Neutrophil (primary cell): Measurements from ENCODE around the gene GNLY.

Experiments
- H3K27ac ChIP-seq: fragments of 200-600 bp; sonication (generic); 2 replicates; pipeline ENCODE4 v1.5.1; 2016; ENCODE audit warnings: mild to moderate bottlenecking, moderate library complexity
- H3K27me3 ChIP-seq: fragments of 200-600 bp; sonication (generic); 2 replicates; pipeline ENCODE4 v1.6.0; 2016; ENCODE audit warnings: mild to moderate bottlenecking
- H3K36me3 ChIP-seq: fragments of 200-600 bp; sonication (generic); 2 replicates; pipeline ENCODE4 v1.5.1; 2017
- H3K4me1 ChIP-seq, 2 experiments: fragments of 200-600 bp in 1 of 2; sonication (generic) in 1 of 2; 1 replicate in 1 of 2; 2 replicates in 1 of 2; pipeline versions ENCODE4 v1.5.1 to v1.6.1; 2013 to 2016; ENCODE audit warnings: low read depth in 1 of 2, low read length in 1 of 2, mild to moderate bottlenecking in 1 of 2, moderate library complexity in 1 of 2; ENCODE audit not compliant: control insufficient read depth in 1 of 2, insufficient read depth in 1 of 2
- H3K4me3 ChIP-seq, 2 experiments: fragments of 200-600 bp in 1 of 2; sonication (generic) in 1 of 2; 1 replicate in 1 of 2; 2 replicates in 1 of 2; pipeline ENCODE4 v1.5.1; 2013 to 2016; ENCODE audit warnings: low read depth in 1 of 2, low read length in 1 of 2, mild to moderate bottlenecking in 1 of 2, moderate library complexity in 1 of 2
- H3K9me3 ChIP-seq: fragments of 200-600 bp; sonication (generic); 2 replicates; pipeline ENCODE4 v1.5.1; 2016
- TF ChIP-seq, protein P1 (sequence below): fragments of 200-600 bp; sonication (generic); IDR thresholded peaks from 2 replicates; pipeline ENCODE4 v1.5.1; 2016; ENCODE audit warnings: antibody characterized with exemption

Gene GNLY

GRCh38 chr2:85718009-85718391 lies 23.8 kb downstream of the GNLY start:
- H3K36me3 ChIP-seq, result no peaks in the 10 kb centered on the region
- H3K4me1 ChIP-seq, result peaks cover 67 to 68% of the 10 kb centered on the region in 2 experiments
- no peak overlapping the region for H3K27ac ChIP-seq
- TF ChIP-seq, protein P1, sequence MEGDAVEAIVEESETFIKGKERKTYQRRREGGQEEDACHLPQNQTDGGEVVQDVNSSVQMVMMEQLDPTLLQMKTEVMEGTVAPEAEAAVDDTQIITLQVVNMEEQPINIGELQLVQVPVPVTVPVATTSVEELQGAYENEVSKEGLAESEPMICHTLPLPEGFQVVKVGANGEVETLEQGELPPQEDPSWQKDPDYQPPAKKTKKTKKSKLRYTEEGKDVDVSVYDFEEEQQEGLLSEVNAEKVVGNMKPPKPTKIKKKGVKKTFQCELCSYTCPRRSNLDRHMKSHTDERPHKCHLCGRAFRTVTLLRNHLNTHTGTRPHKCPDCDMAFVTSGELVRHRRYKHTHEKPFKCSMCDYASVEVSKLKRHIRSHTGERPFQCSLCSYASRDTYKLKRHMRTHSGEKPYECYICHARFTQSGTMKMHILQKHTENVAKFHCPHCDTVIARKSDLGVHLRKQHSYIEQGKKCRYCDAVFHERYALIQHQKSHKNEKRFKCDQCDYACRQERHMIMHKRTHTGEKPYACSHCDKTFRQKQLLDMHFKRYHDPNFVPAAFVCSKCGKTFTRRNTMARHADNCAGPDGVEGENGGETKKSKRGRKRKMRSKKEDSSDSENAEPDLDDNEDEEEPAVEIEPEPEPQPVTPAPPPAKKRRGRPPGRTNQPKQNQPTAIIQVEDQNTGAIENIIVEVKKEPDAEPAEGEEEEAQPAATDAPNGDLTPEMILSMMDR, result no peak
- no peak overlapping the region for H3K4me3 ChIP-seq
- H3K27me3 ChIP-seq, result no peaks in the 10 kb centered on the region
- H3K9me3 ChIP-seq, result no peaks in the 10 kb centered on the region

DNA sequence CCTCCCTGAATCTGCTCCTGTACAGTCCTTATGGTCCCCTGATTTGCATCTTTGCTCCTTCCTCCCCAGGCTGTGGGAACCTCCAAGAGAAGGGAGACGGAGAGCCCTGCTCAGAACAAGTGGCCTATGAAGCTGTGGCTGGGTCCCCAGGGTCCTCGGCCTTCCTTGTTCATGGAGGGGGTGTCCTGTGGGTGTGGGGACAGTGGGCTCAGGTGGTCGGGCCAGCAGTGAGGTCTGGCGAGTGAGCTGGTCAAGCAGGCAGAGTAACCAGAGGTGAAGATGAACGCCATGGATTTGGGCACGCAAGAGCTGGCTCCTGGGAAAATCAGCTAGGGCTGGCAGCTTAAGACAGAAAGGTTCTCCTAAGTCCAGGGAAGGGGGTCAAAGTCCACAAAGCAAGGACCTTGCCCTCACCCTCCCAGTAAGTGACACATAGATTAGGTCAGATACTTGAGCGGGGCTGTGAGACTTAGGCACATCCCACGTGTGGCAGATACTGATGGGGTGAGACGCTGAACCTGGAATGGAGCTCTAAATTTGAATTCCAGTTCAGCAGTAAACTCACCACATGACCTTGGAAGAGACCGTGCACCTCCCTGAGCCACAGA lies 24.8 kb downstream of the GNLY start:
- Histone ChIP-seq H3K4me1 (peaks cover 57 to 58% of the 10 kb centered on the region in 2 experiments), H3K4me3 (no peak overlapping the region), H3K27me3 (no peaks in the 10 kb centered on the region), H3K36me3 (no peaks in the 10 kb centered on the region), H3K27ac (no peak overlapping the region), H3K9me3 (no peaks in the 10 kb centered on the region)
- TF ChIP-seq, protein P1, result no peak

DNA sequence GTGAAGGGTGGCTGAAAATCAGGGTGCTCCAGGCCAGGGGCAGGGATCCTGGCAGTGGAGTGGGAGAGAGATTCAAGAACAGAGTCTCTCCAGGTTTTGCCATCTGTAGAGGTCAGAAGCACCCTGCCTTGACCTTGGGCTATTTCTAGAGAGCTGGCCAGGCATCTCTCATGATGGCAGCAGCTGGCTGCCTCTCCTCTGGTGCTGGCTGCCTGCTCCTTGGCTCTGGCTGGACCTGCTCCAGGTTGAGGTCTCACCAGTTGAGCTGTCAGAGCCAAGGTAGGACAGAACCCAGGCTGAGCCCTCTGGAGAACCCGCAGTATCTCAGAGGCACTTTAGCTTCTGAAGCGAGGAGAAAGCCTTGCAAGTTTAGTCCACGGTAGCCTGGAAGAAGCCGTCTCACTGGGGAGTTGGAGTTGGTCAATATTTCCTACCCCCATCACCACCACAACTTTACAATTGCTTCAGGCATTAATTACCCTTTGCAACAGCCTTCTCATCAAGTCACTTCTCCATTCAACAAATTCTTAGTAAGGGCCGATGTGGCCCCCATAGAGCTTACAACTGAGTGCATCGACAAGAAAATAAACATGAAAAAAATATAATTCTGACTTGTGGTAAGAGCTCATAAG lies 25.6 kb downstream of the GNLY start:
- Histone ChIP-seq H3K27me3 (no peaks in the 10 kb centered on the region), H3K4me1 (peaks cover 49 to 51% of the 10 kb centered on the region in 2 experiments), H3K36me3 (no peaks in the 10 kb centered on the region), H3K27ac (peak overlapping the region; percentile 54), H3K4me3 (no peak overlapping the region), H3K9me3 (no peaks in the 10 kb centered on the region)
- TF ChIP-seq, protein P1, result no peak

- Histone ChIP-seq H3K4me3 (no peak overlapping the region), H3K36me3 (no peaks in the 10 kb centered on the region), H3K9me3 (no peaks in the 10 kb centered on the region), H3K27me3 (no peaks in the 10 kb centered on the region), H3K27ac (no peak overlapping the region), H3K4me1 (peaks cover 41 to 43% of the 10 kb centered on the region in 2 experiments)
- TF ChIP-seq, protein P1, result no peak
Measured at GRCh38 chr2:85720533-85720932, 26.4 kb downstream of the GNLY start.

GRCh38 chr2:85721641-85722040 lies 27.5 kb downstream of the GNLY start:
- Histone ChIP-seq H3K27ac (no peak overlapping the region), H3K4me1 (peaks cover 30 to 32% of the 10 kb centered on the region in 2 experiments), H3K36me3 (no peaks in the 10 kb centered on the region), H3K27me3 (no peaks in the 10 kb centered on the region), H3K4me3 (no peak overlapping the region), H3K9me3 (no peaks in the 10 kb centered on the region)
- TF ChIP-seq, protein P1, result no peak
